GM19239 (cell line): Measurements from ENCODE around the gene KBTBD3.
"Not testable (repeated sequence)": the region's sequence is repeated elsewhere in the genome, so short reads cannot be mapped to it uniquely, and the experiment has no call there.

ENCODE experiments used
- DNase-seq: peaks from one replicate; pipeline ENCODE4 v3.0.0; 2011; ENCODE audit warnings: low spot score; ENCODE audit not compliant: insufficient read length
- FAIRE-seq: peaks from 2 replicates; lab custom pipeline; 2011; peaks lifted over from hg19 to GRCh38; lab: Jason Lieb, UNC

Gene KBTBD3

DNA sequence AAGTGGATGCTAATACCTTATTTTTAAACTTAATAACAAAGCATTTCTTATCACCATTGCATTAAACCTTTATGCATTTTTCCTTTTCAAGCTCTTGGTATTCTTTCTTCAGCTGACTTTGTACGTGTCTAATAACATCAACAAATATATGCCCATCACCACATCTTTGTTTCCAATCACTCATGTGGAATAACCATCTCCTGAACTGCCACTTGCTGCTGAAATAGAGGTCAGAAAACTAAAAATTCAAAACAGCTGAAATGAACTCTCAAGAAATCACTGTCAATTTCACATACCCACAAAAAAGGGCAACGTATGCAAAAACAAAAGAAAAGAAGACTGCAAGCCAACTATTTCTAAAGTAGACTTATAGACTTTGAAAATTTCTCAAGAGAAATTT, 62.5 kb downstream of the KBTBD3 start:
- FAIRE-seq (no peak), DNase-seq (no peak)

DNA sequence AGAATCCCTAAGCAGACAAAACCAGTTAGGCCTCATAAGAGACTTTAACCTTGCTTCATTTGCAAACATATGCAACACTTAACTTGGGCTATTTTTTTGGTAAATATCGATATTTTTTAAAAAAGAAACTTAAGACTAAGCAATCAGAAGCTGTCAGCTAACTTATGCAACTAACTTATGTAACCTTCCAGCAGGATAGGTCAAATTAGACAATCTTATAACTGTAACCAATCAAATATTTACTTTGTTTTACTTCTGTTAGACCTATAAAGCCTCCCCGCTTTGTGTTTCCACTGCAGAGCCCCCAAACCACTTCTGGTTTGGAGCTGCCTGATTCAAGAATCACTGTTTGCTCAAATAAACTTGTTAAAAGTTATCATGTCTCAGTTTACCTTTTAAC, 63.1 kb downstream of the KBTBD3 start:
- no peak for FAIRE-seq
- no peak for DNase-seq

DNA sequence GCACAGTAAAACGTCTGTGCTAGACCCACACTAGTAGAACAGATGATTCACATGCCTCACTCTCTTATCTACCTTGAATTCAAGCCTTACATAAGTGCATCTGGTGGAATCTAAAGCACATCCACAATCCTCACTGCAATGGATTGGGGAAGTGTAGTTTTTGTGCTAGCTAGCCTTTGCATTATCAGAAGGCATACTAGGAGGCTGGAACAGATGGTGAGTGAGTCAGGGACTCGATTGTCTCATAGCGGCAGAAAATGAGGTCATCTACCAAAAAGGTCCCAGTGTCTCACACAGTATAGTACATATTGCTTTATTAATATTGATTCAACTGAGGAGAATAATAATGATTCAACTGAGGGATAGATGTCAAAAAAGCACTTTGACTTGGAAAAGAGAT, 64.4 kb downstream of the KBTBD3 start:
- DNase-seq (no peak), FAIRE-seq (no peak)

DNA sequence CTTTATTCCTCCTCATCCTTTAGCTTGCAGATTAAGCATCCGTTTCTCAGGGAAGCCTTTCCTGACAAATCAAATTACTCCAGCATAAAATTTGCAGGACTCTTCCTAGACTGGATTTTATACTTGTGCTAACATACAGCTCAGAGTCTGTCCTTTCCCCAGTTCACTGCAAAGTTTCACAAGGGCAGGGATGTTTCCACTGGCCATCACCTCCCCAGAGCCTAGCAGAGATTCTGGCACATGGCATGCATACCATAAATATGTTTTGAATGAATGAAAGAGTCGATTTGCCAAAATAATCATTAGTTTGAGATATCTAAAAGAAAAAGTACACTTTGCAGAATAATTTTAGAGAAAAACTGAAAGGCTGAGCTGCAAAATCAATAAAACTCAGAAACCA, 65.7 kb downstream of the KBTBD3 start:
- FAIRE-seq: no peak

DNA sequence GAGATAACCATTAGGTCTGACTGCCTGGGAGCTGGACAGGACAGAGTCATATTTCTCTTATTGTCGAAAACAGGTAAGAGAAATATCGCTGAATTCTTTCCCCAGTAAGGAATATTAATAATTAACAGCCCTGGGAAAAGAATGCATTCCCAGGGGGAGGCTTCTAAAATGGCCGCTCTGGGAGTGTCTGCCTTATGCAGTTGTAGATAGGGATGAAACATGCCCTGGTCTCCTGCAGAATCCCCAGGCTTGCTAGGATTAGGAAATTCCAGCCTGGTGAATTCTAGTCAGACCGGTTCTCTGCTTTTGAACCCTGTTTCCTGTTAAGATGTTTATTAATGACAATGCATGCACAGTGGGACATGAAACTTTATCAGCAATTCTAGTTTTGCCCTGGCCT, 74.1 kb downstream of the KBTBD3 start:
- DNase-seq, FAIRE-seq: not testable (repeated sequence)

More for the DNA sequence above, 65.7 kb downstream of the KBTBD3 start:
- DNase-seq: no peak

DNA sequence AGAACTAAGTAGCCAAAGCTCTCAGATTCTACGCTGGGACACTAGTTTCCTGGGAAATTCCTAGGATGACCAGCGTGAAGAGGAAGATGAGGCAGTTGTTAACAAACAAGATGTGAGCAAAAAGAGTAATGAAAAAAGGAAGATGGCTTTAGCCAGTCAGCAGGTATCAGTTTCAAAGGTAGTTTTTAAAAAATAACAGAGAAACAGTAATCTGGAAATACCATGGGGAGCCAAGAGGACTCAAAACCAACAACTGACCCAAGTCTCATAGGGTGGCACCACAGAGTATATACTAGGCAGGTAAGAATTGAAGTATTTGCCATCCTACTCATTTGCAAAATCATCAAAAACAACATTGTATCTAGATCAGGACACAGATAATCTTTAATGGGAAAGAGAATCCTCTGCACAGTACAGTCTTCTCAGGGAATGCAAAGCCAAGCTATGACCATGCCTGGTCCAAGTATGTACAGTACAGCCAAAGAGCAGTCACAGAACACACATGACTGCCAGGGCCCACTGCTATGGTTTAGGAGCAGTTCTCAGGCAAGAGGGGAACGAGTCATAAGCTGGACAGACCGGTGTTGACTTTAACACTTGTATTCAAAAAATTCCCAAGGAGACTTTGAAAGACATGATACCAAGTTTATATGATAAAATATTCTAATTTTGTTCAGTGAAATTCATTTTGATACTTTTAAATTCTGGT, 75.7 kb downstream of the KBTBD3 start:
- FAIRE-seq: no peak
- no peak for DNase-seq
